ENCODE results near the gene RNF212.
"Not testable (repeated sequence)": the region's sequence is repeated elsewhere in the genome, so short reads cannot be mapped to it uniquely, and the experiment has no call there.

The RNF212 gene

GRCh38 chr4:1048773-1049590 is 64.4 kb downstream of the RNF212 start:
- no peaks in the 10 kb centered on the region for H3K79me2 ChIP-seq (ENCODE audit: low read length)

GRCh38 chr4:1047976-1048772 is 65.2 kb downstream of the RNF212 start:
- no peak overlapping the region for H3K9ac ChIP-seq (ENCODE audit: low read length)
- no peaks in the 10 kb centered on the region for H3K27me3 ChIP-seq (ENCODE audit: low read depth, low read length)
- H3K4me1 ChIP-seq (ENCODE audit: low read length) = no peaks in the 10 kb centered on the region
- TF ChIP-seq EZH2phosphoT487 (IDR thresholded peaks at IDR 0.05; ENCODE audit: low read depth) (no peak), CTCF (IDR thresholded peaks at IDR 0.05; ENCODE audit: low read depth, low read length) (no peak)
- H3K4me3 ChIP-seq (ENCODE audit: low read length) = no peak overlapping the region
- H3K4me2 ChIP-seq (ENCODE audit: low read length) = no peak overlapping the region
- H2AFZ ChIP-seq (ENCODE audit: low read depth, low read length) = no peak overlapping the region
- H3K27ac ChIP-seq (ENCODE audit: low read length) = no peak overlapping the region
- H3K9me3 ChIP-seq (ENCODE audit: insufficient read depth, low read length) = no peaks in the 10 kb centered on the region
- H4K20me1 ChIP-seq (ENCODE audit: insufficient read depth, low read length) = no peaks in the 10 kb centered on the region
- H3K36me3 ChIP-seq (replicated peaks; ENCODE audit: low read depth, low read length) = no peaks in the 10 kb centered on the region
- no peaks in the 10 kb centered on the region for H3K79me2 ChIP-seq (ENCODE audit: low read length)

More at GRCh38 chr4:1048773-1049590, 64.4 kb downstream of the RNF212 start:
- no peak overlapping the region for H3K9ac ChIP-seq (ENCODE audit: low read length)
- H3K27ac ChIP-seq (ENCODE audit: low read length) = no peak overlapping the region
- no peak for TF ChIP-seq CTCF (IDR thresholded peaks at IDR 0.05; ENCODE audit: low read depth, low read length)
- no peak for TF ChIP-seq EZH2phosphoT487 (IDR thresholded peaks at IDR 0.05; ENCODE audit: low read depth)
- no peak overlapping the region for H2AFZ ChIP-seq (ENCODE audit: low read depth, low read length)
- no peaks in the 10 kb centered on the region for H3K36me3 ChIP-seq (replicated peaks; ENCODE audit: low read depth, low read length)
- no peak overlapping the region for H3K4me3 ChIP-seq (ENCODE audit: low read length)
- no peaks in the 10 kb centered on the region for H4K20me1 ChIP-seq (ENCODE audit: insufficient read depth, low read length)
- H3K9me3 ChIP-seq (ENCODE audit: insufficient read depth, low read length) = no peaks in the 10 kb centered on the region
- no peaks in the 10 kb centered on the region for H3K4me1 ChIP-seq (ENCODE audit: low read length)
- H3K4me2 ChIP-seq (ENCODE audit: low read length) = no peak overlapping the region
- no peaks in the 10 kb centered on the region for H3K27me3 ChIP-seq (ENCODE audit: low read depth, low read length)

GRCh38 chr4:1047106-1047975 is 66.0 kb downstream of the RNF212 start:
- Histone ChIP-seq H3K27me3 (ENCODE audit: low read depth, low read length) (no peaks in the 10 kb centered on the region), H4K20me1 (ENCODE audit: insufficient read depth, low read length) (no peaks in the 10 kb centered on the region), H3K4me1 (ENCODE audit: low read length) (no peaks in the 10 kb centered on the region), H3K9ac (ENCODE audit: low read length) (no peak overlapping the region), H2AFZ (ENCODE audit: low read depth, low read length) (no peak overlapping the region), H3K27ac (ENCODE audit: low read length) (no peak overlapping the region), H3K9me3 (ENCODE audit: insufficient read depth, low read length) (no peaks in the 10 kb centered on the region), H3K79me2 (ENCODE audit: low read length) (no peaks in the 10 kb centered on the region), H3K4me2 (ENCODE audit: low read length) (no peak overlapping the region), H3K36me3 (replicated peaks; ENCODE audit: low read depth, low read length) (no peaks in the 10 kb centered on the region), H3K4me3 (ENCODE audit: low read length) (no peak overlapping the region)
- no peak for TF ChIP-seq EZH2phosphoT487 (IDR thresholded peaks at IDR 0.05; ENCODE audit: low read depth)
- TF ChIP-seq CTCF (IDR thresholded peaks at IDR 0.05; ENCODE audit: low read depth, low read length) = no peak

- H3K4me1 ChIP-seq (ENCODE audit: low read length); H3K9me3 ChIP-seq (ENCODE audit: insufficient read depth, low read length); H3K27me3 ChIP-seq (ENCODE audit: low read depth, low read length); H3K27ac ChIP-seq (ENCODE audit: low read length); H4K20me1 ChIP-seq (ENCODE audit: insufficient read depth, low read length); H2AFZ ChIP-seq (ENCODE audit: low read depth, low read length); H3K79me2 ChIP-seq (ENCODE audit: low read length); H3K9ac ChIP-seq (ENCODE audit: low read length); H3K4me2 ChIP-seq (ENCODE audit: low read length); H3K36me3 ChIP-seq (replicated peaks; ENCODE audit: low read depth, low read length); H3K4me3 ChIP-seq (ENCODE audit: low read length): not testable (repeated sequence)
These were observed 66.8 kb downstream of the RNF212 start for GRCh38 chr4:1046581-1047011.

Data from OCI-LY3 (cell line).